Measurements from ENCODE around the gene YTHDC2.

YTHDC2 gene

DNA sequence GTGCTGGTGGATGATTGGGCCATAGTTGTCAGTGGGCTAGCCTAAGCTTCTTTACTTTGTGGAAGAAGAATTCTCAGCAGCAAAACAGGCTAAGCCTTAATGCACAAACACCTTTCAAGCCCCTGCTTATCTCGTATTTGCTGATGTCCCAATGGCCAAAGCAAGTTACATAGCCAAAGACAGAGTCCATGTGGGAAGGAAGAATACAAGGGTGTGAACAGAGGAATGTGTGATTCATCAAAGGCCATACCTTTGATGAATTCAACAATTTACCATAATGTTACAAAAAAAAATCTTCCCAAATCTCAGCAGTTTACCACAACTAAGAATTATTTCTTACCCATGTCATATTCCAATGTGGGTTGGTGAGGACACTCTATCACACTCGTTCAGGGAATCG is 1.2 kb upstream of the YTHDC2 start:
- no peak for FAIRE-seq
- no peak for DNase-seq (ENCODE audit: insufficient read length, low spot score)
- no peak for TF ChIP-seq POLR2A (IDR thresholded peaks at IDR 0.05; ENCODE audit: low read depth, low read length)
- TF ChIP-seq TAF1 (IDR thresholded peaks at IDR 0.05; ENCODE audit: low read depth, low read length) = no peak
- no peak for TF ChIP-seq POLR2AphosphoS5 (IDR thresholded peaks at IDR 0.05; ENCODE audit: low read depth, low read length)
- no peak for TF ChIP-seq SPI1 (IDR thresholded peaks at IDR 0.05; ENCODE audit: low read depth, low read length)
- no peak for TF ChIP-seq POU2F2 (IDR thresholded peaks at IDR 0.05; ENCODE audit: low read depth, low read length)
- TF ChIP-seq PAX5 (IDR thresholded peaks at IDR 0.05; ENCODE audit: insufficient read depth, low read length, severe bottlenecking) = no peak

DNA sequence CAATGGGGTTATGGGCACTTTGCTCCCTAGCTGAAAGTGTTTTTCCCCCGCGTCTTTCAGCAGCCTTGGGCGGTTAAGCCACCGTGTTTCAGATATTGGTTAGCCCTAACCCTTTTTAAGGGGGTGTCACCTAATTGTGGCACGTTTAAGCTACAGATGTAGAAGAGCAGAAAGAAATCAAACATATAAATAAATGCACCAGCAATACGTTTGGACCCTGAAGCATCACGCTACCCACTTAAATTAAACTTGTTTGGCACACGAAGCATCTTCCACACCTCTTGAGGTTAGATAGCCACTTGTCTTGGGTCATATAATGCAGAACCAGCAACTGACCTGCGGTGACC is 768 bp downstream of the YTHDC2 start:
- TF ChIP-seq POLR2AphosphoS5 (IDR thresholded peaks at IDR 0.05; ENCODE audit: low read depth, low read length) (no peak), PAX5 (IDR thresholded peaks at IDR 0.05; ENCODE audit: insufficient read depth, low read length, severe bottlenecking) (no peak), POU2F2 (IDR thresholded peaks at IDR 0.05; ENCODE audit: low read depth, low read length) (no peak)
- no peak for DNase-seq (ENCODE audit: insufficient read length, low spot score)
- FAIRE-seq = no peak

DNA sequence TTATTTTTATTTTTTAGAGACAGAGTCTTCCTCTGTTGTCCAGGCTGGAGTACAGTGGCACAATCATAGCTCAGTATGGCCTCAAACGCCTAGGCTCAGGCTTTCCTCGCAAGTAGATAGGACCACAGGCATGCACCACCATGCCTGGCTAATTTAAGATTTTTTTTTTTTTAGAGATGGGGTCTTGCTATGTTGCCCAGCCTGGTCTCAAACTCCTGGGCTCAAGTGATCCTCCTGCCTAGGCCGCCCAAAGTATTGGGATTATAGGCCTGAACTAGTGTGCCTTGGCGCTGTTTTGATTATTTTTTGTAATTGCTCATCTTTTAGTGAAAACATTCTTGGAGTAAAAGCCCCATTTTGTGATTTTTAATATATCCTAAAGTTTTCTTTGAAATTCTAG is 5.4 kb downstream of the YTHDC2 start:
- DNase-seq (ENCODE audit: insufficient read length, low spot score) (no peak), FAIRE-seq (no peak)
- TF ChIP-seq POLR2A (IDR thresholded peaks at IDR 0.05; ENCODE audit: low read depth, low read length) (no peak), PAX5 (IDR thresholded peaks at IDR 0.05; ENCODE audit: insufficient read depth, low read length, severe bottlenecking) (no peak), POLR2AphosphoS5 (IDR thresholded peaks at IDR 0.05; ENCODE audit: low read depth, low read length) (no peak), TAF1 (IDR thresholded peaks at IDR 0.05; ENCODE audit: low read depth, low read length) (no peak), POU2F2 (IDR thresholded peaks at IDR 0.05; ENCODE audit: low read depth, low read length) (no peak), SPI1 (IDR thresholded peaks at IDR 0.05; ENCODE audit: low read depth, low read length) (no peak)

DNA sequence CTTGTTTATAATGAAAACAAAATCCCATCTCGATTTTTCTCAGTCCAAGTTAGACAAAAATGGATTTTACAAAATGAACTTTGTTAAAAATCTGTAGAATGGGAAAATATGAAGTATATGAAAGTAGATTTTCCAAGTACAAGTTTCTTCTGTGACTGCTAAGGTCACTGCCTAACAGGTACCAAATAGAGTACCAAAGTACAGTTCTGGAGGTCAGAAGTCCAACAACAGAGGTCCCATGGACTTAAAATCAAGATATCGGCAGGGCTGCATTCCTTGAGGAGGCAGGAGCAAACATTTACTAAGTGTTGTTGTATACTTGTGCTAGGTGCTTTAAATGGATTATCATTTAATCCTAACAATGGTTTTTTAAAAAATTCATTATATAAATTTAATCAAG is 5.9 kb downstream of the YTHDC2 start:
- FAIRE-seq = no peak
- no peak for DNase-seq (ENCODE audit: insufficient read length, low spot score)
- no peak for TF ChIP-seq SPI1 (IDR thresholded peaks at IDR 0.05; ENCODE audit: low read depth, low read length)
- no peak for TF ChIP-seq POLR2AphosphoS5 (IDR thresholded peaks at IDR 0.05; ENCODE audit: low read depth, low read length)
- TF ChIP-seq POLR2A (IDR thresholded peaks at IDR 0.05; ENCODE audit: low read depth, low read length) = no peak
- TF ChIP-seq POU2F2 (IDR thresholded peaks at IDR 0.05; ENCODE audit: low read depth, low read length) = no peak
- no peak for TF ChIP-seq PAX5 (IDR thresholded peaks at IDR 0.05; ENCODE audit: insufficient read depth, low read length, severe bottlenecking)
- TF ChIP-seq TAF1 (IDR thresholded peaks at IDR 0.05; ENCODE audit: low read depth, low read length) = no peak

DNA sequence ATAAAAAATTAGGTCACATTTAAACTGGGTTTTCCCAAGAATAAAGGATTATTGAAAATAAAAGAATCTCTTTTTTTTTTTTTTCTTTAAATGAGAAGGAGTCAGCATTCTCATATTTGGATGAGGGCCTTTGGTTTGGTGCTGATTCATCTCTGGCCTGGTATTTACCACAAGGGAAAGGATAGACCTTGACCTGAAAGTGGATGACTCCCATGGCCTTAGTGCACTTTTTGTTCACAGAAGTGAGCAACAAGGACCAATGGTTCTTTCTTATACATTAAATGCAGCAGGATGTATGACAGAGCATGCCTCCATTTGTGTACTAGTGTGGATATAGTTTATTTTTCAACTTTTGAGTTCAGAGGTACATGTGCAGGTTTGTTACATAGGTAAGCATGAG is 6.9 kb downstream of the YTHDC2 start:
- TF ChIP-seq TAF1 (IDR thresholded peaks at IDR 0.05; ENCODE audit: low read depth, low read length) (no peak), PAX5 (IDR thresholded peaks at IDR 0.05; ENCODE audit: insufficient read depth, low read length, severe bottlenecking) (no peak), SPI1 (IDR thresholded peaks at IDR 0.05; ENCODE audit: low read depth, low read length) (no peak), POU2F2 (IDR thresholded peaks at IDR 0.05; ENCODE audit: low read depth, low read length) (no peak), POLR2AphosphoS5 (IDR thresholded peaks at IDR 0.05; ENCODE audit: low read depth, low read length) (no peak), POLR2A (IDR thresholded peaks at IDR 0.05; ENCODE audit: low read depth, low read length) (no peak)
- DNase-seq (ENCODE audit: insufficient read length, low spot score) = no peak
- FAIRE-seq = peak; percentile 80

DNA sequence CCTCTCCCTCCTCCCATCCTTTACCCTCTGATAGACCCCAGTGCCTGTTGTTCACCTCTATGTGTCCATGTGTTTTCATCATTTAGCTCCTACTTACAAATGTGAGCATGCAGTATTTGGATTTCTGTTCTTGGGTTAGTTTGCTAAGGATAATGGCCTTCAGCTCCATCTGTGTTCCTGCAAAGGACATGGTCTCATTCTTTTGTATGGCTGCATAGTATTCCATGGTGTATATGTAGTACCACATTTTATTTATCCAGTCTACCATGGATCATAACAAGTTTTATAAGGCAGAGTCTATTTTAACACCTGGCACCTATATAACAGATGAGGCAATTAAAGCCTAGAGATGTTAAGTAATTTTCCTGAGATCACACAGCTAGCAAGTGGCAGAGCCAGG is 7.4 kb downstream of the YTHDC2 start:
- TF ChIP-seq PAX5 (IDR thresholded peaks at IDR 0.05; ENCODE audit: insufficient read depth, low read length, severe bottlenecking) (no peak), POU2F2 (IDR thresholded peaks at IDR 0.05; ENCODE audit: low read depth, low read length) (no peak), POLR2AphosphoS5 (IDR thresholded peaks at IDR 0.05; ENCODE audit: low read depth, low read length) (no peak), TAF1 (IDR thresholded peaks at IDR 0.05; ENCODE audit: low read depth, low read length) (no peak), POLR2A (IDR thresholded peaks at IDR 0.05; ENCODE audit: low read depth, low read length) (no peak), SPI1 (IDR thresholded peaks at IDR 0.05; ENCODE audit: low read depth, low read length) (no peak)
- no peak for FAIRE-seq
- no peak for DNase-seq (ENCODE audit: insufficient read length, low spot score)

DNA sequence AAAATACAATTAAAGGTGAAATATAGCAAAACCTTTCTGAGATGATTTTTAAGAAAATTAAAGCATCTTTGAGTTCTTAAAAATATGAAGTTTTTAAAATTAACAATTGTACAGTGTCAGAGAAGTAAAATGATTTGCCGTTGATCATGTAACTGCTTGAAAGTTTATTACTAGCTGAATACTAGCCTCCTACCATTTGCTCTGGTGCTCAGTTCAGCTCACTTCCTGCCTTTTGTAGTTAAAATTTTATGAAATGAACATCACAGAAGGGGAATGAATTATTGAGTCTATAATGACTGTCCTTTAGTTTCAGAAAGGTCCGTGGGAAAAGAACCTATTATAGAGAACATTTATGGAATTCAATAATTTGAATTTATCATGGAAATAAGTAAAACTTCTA is 9.7 kb downstream of the YTHDC2 start:
- FAIRE-seq (no peak), DNase-seq (ENCODE audit: insufficient read length, low spot score) (no peak)
- TF ChIP-seq POU2F2 (IDR thresholded peaks at IDR 0.05; ENCODE audit: low read depth, low read length) = no peak
- no peak for TF ChIP-seq TAF1 (IDR thresholded peaks at IDR 0.05; ENCODE audit: low read depth, low read length)
- TF ChIP-seq POLR2AphosphoS5 (IDR thresholded peaks at IDR 0.05; ENCODE audit: low read depth, low read length) = no peak
- no peak for TF ChIP-seq POLR2A (IDR thresholded peaks at IDR 0.05; ENCODE audit: low read depth, low read length)
- TF ChIP-seq SPI1 (IDR thresholded peaks at IDR 0.05; ENCODE audit: low read depth, low read length) = no peak
- no peak for TF ChIP-seq PAX5 (IDR thresholded peaks at IDR 0.05; ENCODE audit: insufficient read depth, low read length, severe bottlenecking)

DNA sequence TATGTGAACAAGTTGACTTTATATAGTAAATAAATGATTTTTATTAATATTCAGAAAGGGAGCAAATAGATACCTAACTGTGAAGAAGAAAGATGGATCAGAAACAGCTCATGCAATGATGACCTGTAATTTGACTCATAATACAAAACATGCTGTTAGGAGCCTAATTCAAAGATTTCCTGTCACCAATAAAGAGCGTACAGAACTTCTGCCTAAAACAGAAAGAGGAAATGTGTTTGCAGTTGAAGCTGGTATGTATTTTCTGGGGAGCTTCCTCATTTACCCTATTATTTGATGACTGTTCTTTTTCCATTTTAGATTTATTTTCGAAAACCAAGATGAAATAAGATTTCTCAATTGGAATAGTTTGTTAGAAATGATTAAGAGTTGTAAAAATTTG is 11.4 kb downstream of the YTHDC2 start:
- DNase-seq (ENCODE audit: insufficient read length, low spot score) (no peak), FAIRE-seq (peak; percentile 78)
- TF ChIP-seq SPI1 (IDR thresholded peaks at IDR 0.05; ENCODE audit: low read depth, low read length) = peak; percentile 84
- TF ChIP-seq PAX5 (IDR thresholded peaks at IDR 0.05; ENCODE audit: insufficient read depth, low read length, severe bottlenecking) = no peak

DNA sequence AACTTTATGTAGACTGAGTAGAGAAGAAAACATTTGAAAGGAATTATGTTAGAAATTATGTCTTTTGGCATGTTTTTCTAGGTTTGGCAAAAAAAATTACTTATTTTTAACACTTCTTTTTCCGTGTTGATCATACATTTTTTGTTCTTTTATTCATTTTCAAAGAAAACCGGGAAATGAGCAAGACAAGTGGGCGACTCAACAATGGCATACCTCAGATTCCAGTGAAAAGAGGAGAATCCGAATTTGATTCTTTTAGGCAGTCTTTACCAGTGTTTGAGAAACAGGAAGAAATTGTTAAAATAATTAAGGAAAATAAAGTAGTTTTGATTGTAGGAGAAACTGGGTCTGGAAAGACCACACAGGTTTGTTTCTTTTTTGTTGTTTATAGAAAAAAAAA is 12.9 kb downstream of the YTHDC2 start:
- no peak for TF ChIP-seq POU2F2 (IDR thresholded peaks at IDR 0.05; ENCODE audit: low read depth, low read length)
- TF ChIP-seq SPI1 (IDR thresholded peaks at IDR 0.05; ENCODE audit: low read depth, low read length) = no peak
- no peak for TF ChIP-seq POLR2A (IDR thresholded peaks at IDR 0.05; ENCODE audit: low read depth, low read length)
- TF ChIP-seq POLR2AphosphoS5 (IDR thresholded peaks at IDR 0.05; ENCODE audit: low read depth, low read length) = no peak
- TF ChIP-seq PAX5 (IDR thresholded peaks at IDR 0.05; ENCODE audit: insufficient read depth, low read length, severe bottlenecking) = no peak
- no peak for TF ChIP-seq TAF1 (IDR thresholded peaks at IDR 0.05; ENCODE audit: low read depth, low read length)
- no peak for DNase-seq (ENCODE audit: insufficient read length, low spot score)
- FAIRE-seq = no peak

DNA sequence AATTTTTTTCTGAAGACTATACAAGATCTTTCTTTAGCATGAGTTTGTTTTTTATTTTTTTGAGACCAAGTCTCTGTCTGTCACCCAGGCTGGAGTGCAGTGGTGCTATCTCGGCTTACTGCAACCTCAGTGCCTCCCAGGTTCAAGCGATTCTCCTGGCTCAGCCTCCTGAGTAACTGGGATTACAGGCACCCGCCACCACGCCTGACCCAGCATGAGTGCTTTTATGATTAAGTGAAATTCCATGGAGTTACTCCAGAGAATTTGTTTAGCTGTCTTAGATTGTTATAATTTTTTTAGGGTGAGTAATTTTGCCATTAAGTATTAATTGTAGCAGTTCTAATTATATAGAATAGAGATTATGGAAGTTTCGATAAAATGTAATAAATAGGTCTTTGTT is 14.3 kb downstream of the YTHDC2 start:
- no peak for DNase-seq (ENCODE audit: insufficient read length, low spot score)
- FAIRE-seq = no peak
- no peak for TF ChIP-seq POU2F2 (IDR thresholded peaks at IDR 0.05; ENCODE audit: low read depth, low read length)
- TF ChIP-seq TAF1 (IDR thresholded peaks at IDR 0.05; ENCODE audit: low read depth, low read length) = no peak
- no peak for TF ChIP-seq SPI1 (IDR thresholded peaks at IDR 0.05; ENCODE audit: low read depth, low read length)
- no peak for TF ChIP-seq POLR2A (IDR thresholded peaks at IDR 0.05; ENCODE audit: low read depth, low read length)
- no peak for TF ChIP-seq POLR2AphosphoS5 (IDR thresholded peaks at IDR 0.05; ENCODE audit: low read depth, low read length)
- no peak for TF ChIP-seq PAX5 (IDR thresholded peaks at IDR 0.05; ENCODE audit: insufficient read depth, low read length, severe bottlenecking)

All from GM12891 (cell line).